ENCODE data around the gene MUC13.
A peak's percentile ranks its signal among the peaks of the same experiment; 100 is the strongest.

DNA sequence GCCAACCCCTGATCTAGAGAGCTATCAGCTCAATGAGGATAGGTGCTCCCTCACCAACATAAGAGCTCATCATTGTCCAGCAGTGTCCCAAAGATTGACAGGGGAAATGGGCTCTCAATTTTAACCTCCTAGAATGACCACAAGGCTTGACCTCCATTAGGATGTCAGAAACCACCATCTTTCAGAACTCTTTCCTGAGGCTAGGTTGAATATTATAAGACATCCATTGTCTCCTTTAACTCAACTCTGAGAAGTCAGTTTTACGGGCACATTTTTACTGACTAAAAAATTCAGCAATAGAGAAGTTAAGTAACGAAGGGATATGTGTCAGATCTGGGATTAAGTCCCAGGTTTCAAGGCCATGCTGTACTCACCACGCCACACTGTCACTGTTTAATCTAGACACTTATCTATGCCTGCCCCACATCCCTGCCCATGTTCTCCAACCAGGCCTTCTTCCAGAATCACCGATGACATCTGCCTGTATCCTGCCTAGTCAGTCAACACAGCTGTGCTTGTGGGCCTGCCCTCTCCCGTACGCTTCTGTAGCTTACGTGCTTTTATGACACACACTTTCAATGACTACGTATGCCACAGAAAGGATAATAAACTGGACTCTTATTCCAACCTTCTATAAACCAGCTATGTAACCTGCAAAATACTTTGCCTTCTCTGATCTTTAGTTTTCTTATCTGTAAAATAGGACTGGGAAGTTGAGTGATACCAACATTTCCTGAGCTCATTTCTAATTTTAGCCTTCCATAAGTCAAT, 17.1 kb upstream of the MUC13 start:
- TF ChIP-seq POLR2A (IDR thresholded peaks at IDR 0.05), result peak; percentile 39
- TF ChIP-seq, protein P1, sequence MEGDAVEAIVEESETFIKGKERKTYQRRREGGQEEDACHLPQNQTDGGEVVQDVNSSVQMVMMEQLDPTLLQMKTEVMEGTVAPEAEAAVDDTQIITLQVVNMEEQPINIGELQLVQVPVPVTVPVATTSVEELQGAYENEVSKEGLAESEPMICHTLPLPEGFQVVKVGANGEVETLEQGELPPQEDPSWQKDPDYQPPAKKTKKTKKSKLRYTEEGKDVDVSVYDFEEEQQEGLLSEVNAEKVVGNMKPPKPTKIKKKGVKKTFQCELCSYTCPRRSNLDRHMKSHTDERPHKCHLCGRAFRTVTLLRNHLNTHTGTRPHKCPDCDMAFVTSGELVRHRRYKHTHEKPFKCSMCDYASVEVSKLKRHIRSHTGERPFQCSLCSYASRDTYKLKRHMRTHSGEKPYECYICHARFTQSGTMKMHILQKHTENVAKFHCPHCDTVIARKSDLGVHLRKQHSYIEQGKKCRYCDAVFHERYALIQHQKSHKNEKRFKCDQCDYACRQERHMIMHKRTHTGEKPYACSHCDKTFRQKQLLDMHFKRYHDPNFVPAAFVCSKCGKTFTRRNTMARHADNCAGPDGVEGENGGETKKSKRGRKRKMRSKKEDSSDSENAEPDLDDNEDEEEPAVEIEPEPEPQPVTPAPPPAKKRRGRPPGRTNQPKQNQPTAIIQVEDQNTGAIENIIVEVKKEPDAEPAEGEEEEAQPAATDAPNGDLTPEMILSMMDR (IDR thresholded peaks at IDR 0.05), result no peak

All from transverse colon (tissue), 3 donors.